HepG2 (cell line): ENCODE measurements around the gene LTA. TPM values are rescaled to one million over a fixed set of nuclear protein-coding genes. Genes with fewer than 3 reads are reported as not detected.

Source experiments
- FUBP1 ChIP-seq: sonication (generic); formaldehyde crosslinking; IDR thresholded peaks from 2 replicates; pipeline ENCODE4 v1.5.1; 2020; ENCODE audit warnings: missing genetic modification reagents, mild to moderate bottlenecking, borderline replicate concordance
- GRHL1 ChIP-seq: sonication (generic); formaldehyde crosslinking; conservative IDR thresholded peaks from 2 replicates; pipeline ENCODE4 v1.8.0; 2022; ENCODE audit warnings: missing genetic modification reagents
- KDM6A ChIP-seq: IDR thresholded peaks from 2 replicates; pipeline ENCODE4 v1.6.1; 2016; ENCODE audit warnings: low read depth
- MAX ChIP-seq: IDR thresholded peaks from 2 replicates; pipeline ENCODE4 v1.6.1; 2012; ENCODE audit warnings: inconsistent platforms
- MLXIP ChIP-seq: sonication (generic); formaldehyde crosslinking; IDR thresholded peaks from 2 replicates; pipeline ENCODE4 v1.9.0; 2021; ENCODE audit warnings: missing genetic modification reagents, borderline replicate concordance
- PBX3 ChIP-seq: sonication (generic); formaldehyde crosslinking; IDR thresholded peaks from 2 replicates; pipeline ENCODE4 v1.8.1; 2023; ENCODE audit warnings: missing genetic modification reagents, inconsistent platforms, borderline replicate concordance
- POLR2G ChIP-seq: fragments of 200-400 bp; formaldehyde crosslinking; IDR thresholded peaks from 2 replicates; pipeline ENCODE4 v1.6.1; 2018; ENCODE audit warnings: mild to moderate bottlenecking, low read depth, low read length, moderate library complexity
- SMAD1 ChIP-seq: sonication (generic); formaldehyde crosslinking; IDR thresholded peaks from 2 replicates; pipeline ENCODE4 v1.4.0; 2020; ENCODE audit warnings: missing genetic modification reagents, low read depth, mild to moderate bottlenecking, borderline replicate concordance
- SRSF4 ChIP-seq: fragments of 200-400 bp; formaldehyde crosslinking; IDR thresholded peaks from one replicate; pipeline ENCODE4 v1.6.1; 2018; ENCODE audit warnings: mild to moderate bottlenecking, low read depth, low read length, moderate library complexity; ENCODE audit not compliant: poor library complexity, severe bottlenecking
- TAF1 ChIP-seq: sonication (generic); formaldehyde crosslinking; IDR thresholded peaks from 2 replicates; pipeline ENCODE4 v1.4.0; 2020; ENCODE audit warnings: missing genetic modification reagents
- THRA ChIP-seq: sonication (generic); formaldehyde crosslinking; IDR thresholded peaks from 2 replicates; pipeline ENCODE4 v1.4.0; 2020; ENCODE audit warnings: missing genetic modification reagents, borderline replicate concordance
- TRIM22 ChIP-seq: fragments of 450-650 bp; IDR thresholded peaks from 2 replicates; pipeline ENCODE4 v1.6.1; 2017
- ZFP62 ChIP-seq: sonication (generic); formaldehyde crosslinking; IDR thresholded peaks from 2 replicates; pipeline ENCODE4 v1.4.0; 2020; ENCODE audit warnings: missing genetic modification reagents
- ZNF121 ChIP-seq: sonication (generic); formaldehyde crosslinking; IDR thresholded peaks from 2 replicates; pipeline ENCODE4 v1.5.0; 2020; ENCODE audit warnings: mild to moderate bottlenecking, missing genetic modification reagents
- ZNF430 ChIP-seq: sonication (generic); formaldehyde crosslinking; IDR thresholded peaks from 2 replicates; pipeline ENCODE4 v1.9.0; 2021; ENCODE audit warnings: mild to moderate bottlenecking, missing genetic modification reagents
- ZNF772 ChIP-seq: sonication (generic); formaldehyde crosslinking; IDR thresholded peaks from 2 replicates; pipeline ENCODE4 v1.5.0; 2020; ENCODE audit warnings: mild to moderate bottlenecking, missing genetic modification reagents
- polyA plus RNA-seq, 8 experiments: library from polyadenylated mRNA; depleted of rRNA in 3 of 8; stranded (reverse) in 7 of 8; unstranded in 1 of 8; fragments of >200 nt; fragmentation: Illumina TruSeq in 4 of 8; extraction: Trizol in 4 of 8; gene quantifications; 2 replicates each; pipeline versions ENCODE4 v1.2.1 to v1.2.3, GENCODE V29; 2011 to 2016; ENCODE audit warnings: low read depth in 4 of 8, missing spikeins in 1 of 8, mixed read lengths in 1 of 8; ENCODE audit not compliant: insufficient read depth in 1 of 8
- total RNA-seq, 5 experiments: library from RNA; depleted of rRNA; stranded (reverse); fragments of >200 nt; fragmentation: Illumina TruSeq; extraction: Trizol; gene quantifications; 2 replicates each; pipeline ENCODE4 v1.2.3, GENCODE V29; 2016; ENCODE audit warnings: low read depth in 1 of 5

The LTA gene
- total and polyA plus RNA-seq, 2 of the 13 experiments (the other 11 are each of a cell fraction or from before 2014, with no cell fraction given), result 0.09 TPM; not detected in 1

- TF ChIP-seq TRIM22 (no peak), SRSF4 (no peak), TAF1 (CRISPR knock-in tag) (peak; percentile 78), MLXIP (CRISPR knock-in tag) (no peak), FUBP1 (no peak), ZNF430 (CRISPR knock-in tag) (peak; percentile 82; the same call in 1 of the 2 replicates), GRHL1 (CRISPR knock-in tag) (no peak), SMAD1 (CRISPR knock-in tag) (peak; percentile 30; the same call in 1 of the 2 replicates), THRA (CRISPR knock-in tag) (no peak; the same call in 1 of the 2 replicates), KDM6A (CRISPR knock-in tag) (no peak), MAX (peak; percentile 24; the same call in 1 of the 2 replicates), POLR2G (peak; percentile 20; the same call in 1 of the 2 replicates), ZNF772 (CRISPR knock-in tag) (peak; percentile 77; the same call in 1 of the 2 replicates), ZNF121 (CRISPR knock-in tag) (peak; percentile 76), ZFP62 (CRISPR knock-in tag) (no peak), PBX3 (no peak)
These were observed 48.7 kb downstream of the LTA start, which contains the start of gene PRRC2A (continued) for GRCh38 chr6:31620586-31621319.
